Spleen (tissue), 11 donors: Measurements from ENCODE around the gene ITPR2. TPM values are rescaled to one million over a fixed set of nuclear protein-coding genes. Genes with fewer than 3 reads are reported as not detected.

Source experiments
- DNase-seq: peaks from one replicate; pipeline ENCODE4 v3.0.0-alpha.2; 2020
- H3K27ac ChIP-seq, 8 donors: fragments of 200-600 bp; sonication (generic) in 7 of 8; 1 replicate in 4 of 8; 2 replicates in 4 of 8; pipeline versions ENCODE4 v1.5.0 to v1.8.0; 2016 to 2021; ENCODE audit warnings: inconsistent platforms in 4 of 8, mild to moderate bottlenecking in 4 of 8, moderate library complexity in 1 of 8
- H3K27me3 ChIP-seq, 7 donors: fragments of 200-600 bp; sonication (generic) in 6 of 7; replicated peaks in 1 of 7; 1 replicate in 4 of 7; 2 replicates in 3 of 7; pipeline versions ENCODE4 v1.5.0 to v1.8.0; 2016 to 2021; ENCODE audit warnings: inconsistent platforms in 3 of 7, mild to moderate bottlenecking in 1 of 7
- H3K36me3 ChIP-seq, 6 donors: fragments of 200-600 bp; sonication (generic) in 5 of 6; 1 replicate in 4 of 6; 2 replicates in 2 of 6; pipeline versions ENCODE4 v1.5.0 to v1.8.0; 2016 to 2021; ENCODE audit warnings: inconsistent platforms in 2 of 6
- H3K4me1 ChIP-seq, 6 donors: fragments of 200-600 bp; sonication (generic) in 5 of 6; 1 replicate in 3 of 6; 2 replicates in 3 of 6; pipeline versions ENCODE4 v1.5.0 to v1.8.0; 2016 to 2021; ENCODE audit warnings: inconsistent platforms in 3 of 6
- H3K4me3 ChIP-seq, 8 donors: fragments of 200-600 bp; sonication (generic) in 7 of 8; 1 replicate in 4 of 8; 2 replicates in 4 of 8; pipeline versions ENCODE4 v1.5.0 to v1.8.0; 2016 to 2021; ENCODE audit warnings: inconsistent platforms in 4 of 8, mild to moderate bottlenecking in 4 of 8, moderate library complexity in 2 of 8
- H3K9me3 ChIP-seq, 8 donors: fragments of 200-600 bp; sonication (generic) in 7 of 8; 1 replicate in 4 of 8; 2 replicates in 4 of 8; pipeline versions ENCODE4 v1.5.0 to v1.8.0; 2016 to 2021; ENCODE audit warnings: inconsistent platforms in 4 of 8
- CTCF ChIP-seq, 11 experiments: fragments of 200-600 bp in 7 of 11; fragments of 450-650 bp in 4 of 11; sonication (generic) in 4 of 11; IDR thresholded peaks in 8 of 11; conservative IDR thresholded peaks in 3 of 11; 1 replicate in 7 of 11; 2 replicates in 4 of 11; pipeline versions ENCODE4 v1.4.0 to v1.8.0; 2016 to 2021; ENCODE audit warnings: antibody characterized with exemption in 11 of 11, inconsistent platforms in 4 of 11, mild to moderate bottlenecking in 1 of 11
- POLR2A ChIP-seq, 3 donors: fragments of 450-650 bp; IDR thresholded peaks; one replicate each; pipeline ENCODE4 v1.5.1; 2017; ENCODE audit warnings: antibody characterized with exemption in 3 of 3, mild to moderate bottlenecking in 1 of 3
- POLR2AphosphoS5 ChIP-seq, 3 donors: sonication (generic); formaldehyde crosslinking; IDR thresholded peaks; one replicate each; pipeline ENCODE4 v1.5.1; 2017; ENCODE audit warnings: antibody characterized with exemption in 3 of 3
- whole genome bisulfite sequencing, 5 donors: extraction: QIAGEN DNeasy Blood & Tissue Kit in 3 of 5; methylation state at CpG; one replicate each; pipeline versions ENCODE4 v1.1.5 to v1.1.7; 2013 to 2018; 5-methylcytosine and 5-hydroxymethylcytosine counted together
- intact Hi-C: fragments of 100-400 bp; cut with DNase I; formaldehyde crosslinking; loops from one replicate; pipeline ENCODE4 v1.15.0; 2023; ENCODE audit warnings: low total_unique reads
- polyA plus RNA-seq, 3 donors: library from polyadenylated mRNA; stranded (reverse); fragments of 200-250 nt; gene quantifications; one replicate each; pipeline ENCODE4 v1.2.1, GENCODE V29; 2013
- total RNA-seq, 7 donors: library from RNA; depleted of rRNA in 3 of 7; stranded (reverse); fragments of >200 nt in 3 of 7; fragmentation: NEBNext Ultra II Directional in 4 of 7; extraction: Animal tissue kit (Norgen Biotek cat#: 25700) in 4 of 7; gene quantifications; one replicate each; pipeline versions ENCODE4 v1.1.0 to v1.2.1, GENCODE V29; 2016 to 2021
- donor health status: healthy with polysubstance abuse.
- donor health status: DM: no; HTN: no; CAD: no; lungs with moderate emphysema.
- donor health status: DM: no; HTN: no; CAD: no.
- donor health status: Bipolar disorder and iron deficiency.
- donor health status: healthy.
- donor health status: DM: no; HTN: no; CAD: no.
- donor health status: DM: yes; HTN: yes; CAD: no.

ITPR2 gene
- total and polyA plus RNA-seq, 10 donors, result 3.2 to 105 (median 60.4) TPM

- H3K27ac ChIP-seq, result no peak overlapping the region
- no peaks in the 10 kb centered on the region for H3K36me3 ChIP-seq
- TF ChIP-seq CTCF (IDR thresholded peaks at IDR 0.05 in 8 of 11, conservative IDR thresholded peaks at IDR 0.05 in 3 of 11) (no peak), POLR2A (IDR thresholded peaks at IDR 0.05) (no peak), POLR2AphosphoS5 (IDR thresholded peaks at IDR 0.05) (no peak)
- no peaks in the 10 kb centered on the region for H3K9me3 ChIP-seq
- H3K4me1 ChIP-seq, result peaks cover 5 to 60% (median 33%) of the 10 kb centered on the region in 6 donors
- no peak for DNase-seq
- no peaks in the 10 kb centered on the region for H3K27me3 ChIP-seq
- no peak overlapping the region for H3K4me3 ChIP-seq
- intact Hi-C loops, result no loop called here
- WGBS, 5 donors, result 87 to 94% (median 88%) methylated on average over 7 of the region's 7 CpGs
These were observed 4.5 kb downstream of the ITPR2 start for GRCh38 chr12:26828280-26829073.

DNA sequence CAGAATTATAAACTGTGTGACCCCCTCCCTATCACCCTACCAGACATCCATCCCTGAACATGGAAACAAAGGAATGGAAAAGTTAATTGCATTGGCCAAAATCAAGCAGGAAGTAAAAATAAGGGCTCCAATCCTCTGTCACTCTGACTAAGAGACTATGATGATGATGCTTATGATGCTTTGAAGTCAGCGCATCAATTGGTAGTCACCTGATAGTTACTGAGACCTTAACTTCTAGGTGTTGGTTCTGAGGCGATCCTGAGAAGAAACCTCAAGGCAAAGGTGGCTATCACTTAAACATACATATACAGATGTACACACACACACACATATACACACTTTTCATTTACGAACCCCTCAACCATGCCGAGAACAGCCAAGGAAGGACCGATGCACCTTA, 6.6 kb downstream of the ITPR2 start:
- Histone ChIP-seq H3K4me1 (peaks cover 4 to 59% (median 31%) of the 10 kb centered on the region in 6 donors), H3K27me3 (no peaks in the 10 kb centered on the region), H3K9me3 (no peaks in the 10 kb centered on the region), H3K36me3 (no peaks in the 10 kb centered on the region), H3K4me3 (no peak overlapping the region), H3K27ac (no peak overlapping the region)
- intact Hi-C loops, result no loop called here
- TF ChIP-seq CTCF (IDR thresholded peaks at IDR 0.05 in 8 of 11, conservative IDR thresholded peaks at IDR 0.05 in 3 of 11) (no peak), POLR2AphosphoS5 (IDR thresholded peaks at IDR 0.05) (no peak), POLR2A (IDR thresholded peaks at IDR 0.05) (no peak)
- no peak for DNase-seq
- WGBS, 5 donors, result 94 to 98% (median 96%) methylated on average over 5 of the region's 5 CpGs

- 77 to 97% (median 96%) methylated on average over 1 of the region's 1 CpG for WGBS, 5 donors
These were observed 7.5 kb downstream of the ITPR2 start for GRCh38 chr12:26825459-26826016.

More at GRCh38 chr12:26825459-26826016, 7.5 kb downstream of the ITPR2 start:
- no peaks in the 10 kb centered on the region for H3K36me3 ChIP-seq
- TF ChIP-seq POLR2AphosphoS5 (IDR thresholded peaks at IDR 0.05) (no peak), CTCF (IDR thresholded peaks at IDR 0.05 in 8 of 11, conservative IDR thresholded peaks at IDR 0.05 in 3 of 11) (no peak), POLR2A (IDR thresholded peaks at IDR 0.05) (no peak)
- no peak for DNase-seq
- H3K9me3 ChIP-seq, result no peaks in the 10 kb centered on the region
- H3K4me3 ChIP-seq, result no peak overlapping the region
- H3K27me3 ChIP-seq, result no peaks in the 10 kb centered on the region
- peaks cover 0 to 55% (median 24%) of the 10 kb centered on the region in 6 donors for H3K4me1 ChIP-seq
- H3K27ac ChIP-seq, result no peak overlapping the region
- intact Hi-C loops, result no loop called here
